IMR-90 (cell line): ENCODE measurements around the gene RXRB. TPM values are rescaled to one million over a fixed set of nuclear protein-coding genes. Genes with fewer than 3 reads are reported as not detected.

Experiments used
- ATAC-seq: fragments of 200-7000 bp; cut with Tn5 transposase; 2 replicates; pipeline ENCODE4 v1.9.1; 2020; ENCODE audit warnings: low read depth, mild to moderate bottlenecking, moderate library complexity
- BruUV-seq: library from RNA; stranded (reverse); fragments of 400-500 nt; replicated peaks from 2 replicates; lab custom pipeline; 2021; lab: Mats Ljungman, UMichigan
- CTCF ChIA-PET: fragments of 300-600 bp; formaldehyde crosslinking; extraction: SDS; loops from one replicate; lab custom pipeline; 2021; ENCODE audit warnings: antibody characterized with exemption; lab: Yijun Ruan, JAX
- POLR2A ChIA-PET: fragments of 300-600 bp; sonication (Branson Sonifier 250); formaldehyde crosslinking; loops from one replicate; lab custom pipeline; 2022; ENCODE audit warnings: antibody characterized with exemption; ENCODE audit not compliant: unreplicated experiment; lab: Charles Lee
- DNase-seq: peaks from one replicate; pipeline ENCODE4 v3.0.0; 2013
- H2AFZ ChIP-seq: replicated peaks from 2 replicates; pipeline ENCODE3; 2013; ENCODE audit warnings: low read length, mild to moderate bottlenecking; ENCODE audit not compliant: poor library complexity
- H2AK5ac ChIP-seq: 2 replicates; pipeline ENCODE4 v1.6.1; 2013; ENCODE audit warnings: low read depth, low read length, inconsistent platforms
- H2AK9ac ChIP-seq: replicated peaks from 2 replicates; pipeline ENCODE3; 2013; ENCODE audit warnings: mild to moderate bottlenecking, low read depth, low read length, moderate library complexity; ENCODE audit not compliant: poor library complexity
- H2BK120ac ChIP-seq: 2 replicates; pipeline ENCODE4 v1.6.1; 2013; ENCODE audit warnings: low read depth, low read length, inconsistent platforms
- H2BK15ac ChIP-seq: 3 replicates; pipeline ENCODE4 v1.6.1; 2013; ENCODE audit warnings: low read depth, low read length, inconsistent platforms
- H2BK20ac ChIP-seq: 2 replicates; pipeline ENCODE4 v1.6.1; 2013; ENCODE audit warnings: low read depth, mild to moderate bottlenecking, inconsistent platforms, low read length, moderate library complexity
- H2BK5ac ChIP-seq: 2 replicates; pipeline ENCODE4 v1.6.1; 2013; ENCODE audit warnings: mild to moderate bottlenecking, low read depth, low read length, inconsistent platforms; ENCODE audit not compliant: poor library complexity, severe bottlenecking
- H3K14ac ChIP-seq: replicated peaks from 2 replicates; pipeline ENCODE4 v1.6.1; 2013; ENCODE audit warnings: low read depth, low read length, inconsistent platforms
- H3K18ac ChIP-seq: 2 replicates; pipeline ENCODE4 v1.6.1; 2013; ENCODE audit warnings: low read depth, low read length, control low read depth
- H3K23ac ChIP-seq: 2 replicates; pipeline ENCODE4 v1.6.1; 2013; ENCODE audit warnings: low read depth, low read length, inconsistent platforms
- H3K27ac ChIP-seq: 2 replicates; pipeline ENCODE4 v1.5.1; 2013; ENCODE audit warnings: mild to moderate bottlenecking, control low read depth, low read length; ENCODE audit not compliant: insufficient read depth
- H3K27me3 ChIP-seq: 2 replicates; pipeline ENCODE4 v1.6.1; 2013; ENCODE audit warnings: low read length; ENCODE audit not compliant: control insufficient read depth, insufficient read depth
- H3K36me3 ChIP-seq: 2 replicates; pipeline ENCODE4 v1.6.1; 2013; ENCODE audit warnings: low read length, mixed read lengths; ENCODE audit not compliant: control insufficient read depth, insufficient read depth
- H3K4ac ChIP-seq: 2 replicates; pipeline ENCODE4 v1.6.1; 2013; ENCODE audit warnings: low read depth, low read length, inconsistent platforms
- H3K4me1 ChIP-seq: 2 replicates; pipeline ENCODE4 v1.6.1; 2013; ENCODE audit warnings: low read length, mixed read lengths; ENCODE audit not compliant: control insufficient read depth, insufficient read depth
- H3K4me2 ChIP-seq: 2 replicates; pipeline ENCODE4 v1.6.1; 2013; ENCODE audit warnings: low read depth, mild to moderate bottlenecking, control low read depth, low read length, moderate library complexity
- H3K4me3 ChIP-seq: 2 replicates; pipeline ENCODE4 v1.5.1; 2013; ENCODE audit warnings: low read depth, mild to moderate bottlenecking, control low read depth, low read length, moderate library complexity; ENCODE audit not compliant: insufficient read depth
- H3K56ac ChIP-seq: 2 replicates; pipeline ENCODE4 v1.6.1; 2013; ENCODE audit warnings: low read length, inconsistent platforms; ENCODE audit not compliant: insufficient read depth; ENCODE audit errors: extremely low read depth
- H3K79me1 ChIP-seq, 2 experiments: 2 replicates each; pipeline ENCODE4 v1.6.1; 2013; ENCODE audit warnings: low read length in 2 of 2, inconsistent platforms in 1 of 2, low read depth in 1 of 2
- H3K9ac ChIP-seq: 2 replicates; pipeline ENCODE4 v1.6.1; 2013; ENCODE audit warnings: low read depth, low read length, control low read depth
- H3K9me1 ChIP-seq: 2 replicates; pipeline ENCODE4 v1.6.1; 2013; ENCODE audit warnings: low read length, inconsistent platforms; ENCODE audit not compliant: insufficient read depth
- H3K9me3 ChIP-seq: 2 replicates; pipeline ENCODE4 v1.6.1; 2013; ENCODE audit warnings: low read length; ENCODE audit not compliant: control insufficient read depth, insufficient read depth
- H4K20me1 ChIP-seq: 2 replicates; pipeline ENCODE4 v1.6.1; 2013; ENCODE audit warnings: low read length, inconsistent platforms; ENCODE audit not compliant: insufficient read depth
- H4K5ac ChIP-seq: 2 replicates; pipeline ENCODE4 v1.6.1; 2013; ENCODE audit warnings: mild to moderate bottlenecking, low read depth, low read length, control low read depth
- H4K8ac ChIP-seq, 2 experiments: 2 replicates each; pipeline ENCODE4 v1.6.1; 2013; ENCODE audit warnings: low read depth in 2 of 2, low read length in 2 of 2, control low read depth in 1 of 2, inconsistent platforms in 1 of 2
- H4K91ac ChIP-seq: 2 replicates; pipeline ENCODE4 v1.6.1; 2013; ENCODE audit warnings: low read depth, low read length, inconsistent platforms; ENCODE audit not compliant: insufficient read depth
- CEBPB ChIP-seq: IDR thresholded peaks from 2 replicates; pipeline ENCODE4 v1.6.1; 2012; ENCODE audit warnings: low read depth, low read length, improper control_type of control experiment
- FOS ChIP-seq: fragments of 150-350 bp; IDR thresholded peaks from 2 replicates; pipeline ENCODE4 v1.6.1; 2016; ENCODE audit warnings: low read depth, low read length
- MAFK ChIP-seq: IDR thresholded peaks from 2 replicates; pipeline ENCODE4 v1.6.1; 2012; ENCODE audit warnings: low read depth, low read length, improper control_type of control experiment
- POLR2A ChIP-seq: IDR thresholded peaks from 2 replicates; pipeline ENCODE4 v1.6.1; 2012; ENCODE audit warnings: mild to moderate bottlenecking, low read depth, low read length
- WGBS, 2 experiments: methylation state at CpG; one replicate each; pipeline versions ENCODE4 v1.1.5 to v1.1.7; 2013; ENCODE audit warnings: missing lambda C conversion rate in 2 of 2; ENCODE audit not compliant: insufficient read length in 1 of 2; ENCODE audit errors: extremely low coverage in 2 of 2; 5-methylcytosine and 5-hydroxymethylcytosine counted together
- dilution Hi-C: fragments of 300-500 bp; cut with HindIII; formaldehyde crosslinking; loops from one replicate; pipeline ENCODE4 v1.14.3; 2018; ENCODE audit warnings: low sequenced_read_pairs; ENCODE audit not compliant: unreplicated experiment
- in situ Hi-C: fragments of 300-500 bp; cut with MboI; formaldehyde crosslinking; loops from 3 replicates; pipeline ENCODE4 v1.14.3; 2019; ENCODE audit warnings: low sequenced_read_pairs, inconsistent platforms, mixed read lengths
- intact Hi-C: fragments of 100-400 bp; cut with micrococcal nuclease; formaldehyde crosslinking; loops from 2 replicates; pipeline ENCODE4 v1.10.0; 2022
- polyA plus RNA-seq, 3 experiments: library from polyadenylated mRNA; depleted of rRNA; stranded (reverse); fragments of >200 nt; gene quantifications; 2 replicates each; pipeline ENCODE4 v1.2.3, GENCODE V29; 2012; ENCODE audit warnings: low replicate concordance in 1 of 3
- total RNA-seq: library from RNA; depleted of rRNA; stranded (reverse); fragments of >200 nt; gene quantifications from 2 replicates; pipeline ENCODE4 v1.2.3, GENCODE V29; 2012

Gene RXRB
- total and polyA plus RNA-seq, 2 of the 4 experiments (the other 2 are of a cell fraction), result 18.6 to 53.7 TPM

- peak overlapping the region; percentile 89 for H2AK5ac ChIP-seq
- H3K23ac ChIP-seq, result peak overlapping the region; percentile 34; the same call in 1 of the 2 replicates
- H4K5ac ChIP-seq, result no peak overlapping the region; the same call in 1 of the 2 replicates
- peak overlapping the region; percentile 78 for H2BK5ac ChIP-seq
- in situ Hi-C loops, result no loop called here
- peaks cover 36% of the 10 kb centered on the region for H3K36me3 ChIP-seq
- no TSS peak for BruUV-seq
- peak overlapping the region; percentile 31; the same call in 1 of the 2 replicates for H4K91ac ChIP-seq
- no CpG with 5 or more reads among the region's 17 CpGs for WGBS, 2 experiments
- intact Hi-C loops, result no loop called here
- dilution Hi-C loops, result no loop called here
- H3K4me1 ChIP-seq, result peaks cover 34% of the 10 kb centered on the region
- peak overlapping the region; percentile 30; the same call in 1 of the 2 replicates for H2BK120ac ChIP-seq
- peak overlapping the region; percentile 70 for H3K4ac ChIP-seq
- H3K14ac ChIP-seq, result peak overlapping the region; percentile 55; the same call in 1 of the 2 replicates
- peak overlapping the region; percentile 60 for H3K4me3 ChIP-seq
- H3K9ac ChIP-seq, result no peak overlapping the region
- peaks cover 39% of the 10 kb centered on the region for H3K9me1 ChIP-seq
- H3K56ac ChIP-seq, result no peak overlapping the region
- no peak overlapping the region for H2BK20ac ChIP-seq
- peak; percentile 64 for DNase-seq
- no peak overlapping the region; the same call in 1 of the 2 replicates for H3K27ac ChIP-seq
- TF ChIP-seq FOS (peak; percentile 54; the same call in 1 of the 2 replicates), CEBPB (peak; percentile 62), POLR2A (peak; percentile 17; the same call in 1 of the 2 replicates), MAFK (no peak)
- peak overlapping the region; percentile 92 for H2AK9ac ChIP-seq
- H3K79me1 ChIP-seq, result peaks cover 21 to 86% of the 10 kb centered on the region in 2 experiments
- peaks cover 26% of the 10 kb centered on the region; the same call in 1 of the 2 replicates for H4K20me1 ChIP-seq
- no peak overlapping the region for H2BK15ac ChIP-seq
- CTCF ChIA-PET, result interaction anchor here (0.6 kb wide), 1 partner anchor 76 kb away, joined by 5 read pairs; no protein-coding TSS in a partner anchor
- ATAC-seq, result no peak
- peak overlapping the region; percentile 83 for H3K4me2 ChIP-seq
- no peaks in the 10 kb centered on the region for H3K27me3 ChIP-seq
- peak overlapping the region; percentile 82 for H2AFZ ChIP-seq
- no peak overlapping the region for H3K18ac ChIP-seq
- H4K8ac ChIP-seq, result peak overlapping the region in 1 of 2 experiments; percentile 61; a peak in 2 of 4 replicates
- no peaks in the 10 kb centered on the region for H3K9me3 ChIP-seq
- POLR2A ChIA-PET, result no interaction called here
Measured at GRCh38 chr6:33205191-33206026, 4.9 kb upstream of the RXRB start.
